Neural cell (in vitro differentiated cells): Measurements from ENCODE around the gene ZNF618. TPM values are rescaled to one million over a fixed set of nuclear protein-coding genes. Genes with fewer than 3 reads are reported as not detected.

Source experiments
- H2AFZ ChIP-seq: fragments of 200-600, 300-800 bp; sonication (generic), shearing (Covaris generic); 2 replicates; pipeline ENCODE4 v1.6.0; 2014; ENCODE audit warnings: low read depth, mild to moderate bottlenecking, antibody characterized with exemption, low read length, moderate library complexity
- H3F3A ChIP-seq: fragments of 200-600 bp; shearing (Covaris generic); 2 replicates; pipeline ENCODE4 v1.6.1; 2016; ENCODE audit warnings: mild to moderate bottlenecking, moderate library complexity, mixed read lengths, antibody characterized with exemption, low read length; ENCODE audit not compliant: insufficient read depth, poor library complexity, severe bottlenecking
- H3K27ac ChIP-seq: fragments of 200-600, 300-800 bp; sonication (generic), shearing (Covaris generic); 2 replicates; pipeline ENCODE4 v1.5.1; 2014; ENCODE audit warnings: mild to moderate bottlenecking, low read length, moderate library complexity
- H3K27me3 ChIP-seq: fragments of 300-800, 200-600 bp; sonication (generic), shearing (Covaris generic); 2 replicates; pipeline ENCODE4 v1.6.0; 2014; ENCODE audit warnings: mild to moderate bottlenecking, low read depth, low read length, moderate library complexity; ENCODE audit not compliant: insufficient read depth
- H3K36me3 ChIP-seq: fragments of 300-800, 200-600 bp; sonication (generic), shearing (Covaris generic); 2 replicates; pipeline ENCODE4 v1.5.1; 2014; ENCODE audit warnings: mild to moderate bottlenecking, antibody characterized with exemption, low read length, moderate library complexity; ENCODE audit not compliant: insufficient read depth
- H3K4me2 ChIP-seq: fragments of 300-800, 200-600 bp; sonication (generic), shearing (Covaris generic); 2 replicates; pipeline ENCODE4 v1.6.0; 2014; ENCODE audit warnings: mild to moderate bottlenecking, low read length
- H3K4me3 ChIP-seq: fragments of 300-800, 200-600 bp; sonication (generic), shearing (Covaris generic); 2 replicates; pipeline ENCODE4 v1.5.1; 2014; ENCODE audit warnings: mild to moderate bottlenecking, low read length, moderate library complexity
- H3K79me2 ChIP-seq: fragments of 200-600 bp; shearing (Covaris generic); replicated peaks from 2 replicates; pipeline ENCODE4 v1.6.0; 2014; ENCODE audit warnings: mild to moderate bottlenecking, low read length, moderate library complexity; ENCODE audit not compliant: insufficient read depth
- H3K9ac ChIP-seq: fragments of 300-800, 200-600 bp; sonication (generic), shearing (Covaris generic); 2 replicates; pipeline ENCODE4 v1.6.1; 2016; ENCODE audit warnings: mild to moderate bottlenecking, low read length, mixed read lengths
- H3K9me2 ChIP-seq: fragments of 200-600 bp; shearing (Covaris generic); 2 replicates; pipeline ENCODE4 v1.6.1; 2016; ENCODE audit warnings: mild to moderate bottlenecking, low read length, mixed read lengths; ENCODE audit not compliant: insufficient read depth
- H3K9me3 ChIP-seq: fragments of 200-600, 300-800 bp; sonication (generic), shearing (Covaris generic); 2 replicates; pipeline ENCODE4 v1.6.1; 2016; ENCODE audit warnings: mild to moderate bottlenecking, mixed run types, low read length, moderate library complexity, mixed read lengths
- H4K20me1 ChIP-seq: fragments of 200-600 bp; shearing (Covaris generic); 2 replicates; pipeline ENCODE4 v1.6.1; 2016; ENCODE audit warnings: mild to moderate bottlenecking, mixed run types; ENCODE audit not compliant: insufficient read depth
- CTCF ChIP-seq: fragments of 450-650 bp; IDR thresholded peaks from 2 replicates; pipeline ENCODE4 v1.5.1; 2014; ENCODE audit warnings: antibody characterized with exemption, mild to moderate bottlenecking, moderate library complexity; ENCODE audit not compliant: poor library complexity, severe bottlenecking
- EP300 ChIP-seq: fragments of 450-650 bp; conservative IDR thresholded peaks from 2 replicates; pipeline ENCODE4 v1.6.1; 2014; ENCODE audit warnings: antibody characterized with exemption, mild to moderate bottlenecking, moderate library complexity; ENCODE audit not compliant: poor library complexity, severe bottlenecking
- EZH2 ChIP-seq: fragments of 200-600, 300-800 bp; shearing (Covaris generic), sonication (generic); IDR thresholded peaks from 2 replicates; pipeline ENCODE4 v1.6.1; 2014; ENCODE audit warnings: antibody characterized with exemption, low read length, borderline replicate concordance, mild to moderate bottlenecking; ENCODE audit not compliant: insufficient read depth, poor library complexity, severe bottlenecking
- MXI1 ChIP-seq: fragments of 450-650 bp; conservative IDR thresholded peaks from 2 replicates; pipeline ENCODE4 v1.6.1; 2014; ENCODE audit warnings: antibody characterized with exemption, mild to moderate bottlenecking; ENCODE audit not compliant: poor library complexity, severe bottlenecking
- POLR2AphosphoS5 ChIP-seq: IDR thresholded peaks from 2 replicates; pipeline ENCODE4 v1.6.1; 2012
- RAD21 ChIP-seq: fragments of 450-650 bp; conservative IDR thresholded peaks from 2 replicates; pipeline ENCODE4 v1.6.1; 2014; ENCODE audit warnings: antibody characterized with exemption, mild to moderate bottlenecking, moderate library complexity
- REST ChIP-seq: IDR thresholded peaks from 2 replicates; pipeline ENCODE4 v1.6.1; 2012; ENCODE audit warnings: borderline replicate concordance
- SMC3 ChIP-seq: fragments of 450-650 bp; conservative IDR thresholded peaks from 2 replicates; pipeline ENCODE4 v1.6.1; 2014; ENCODE audit warnings: antibody characterized with exemption, mild to moderate bottlenecking, moderate library complexity; ENCODE audit not compliant: poor library complexity
- TAF1 ChIP-seq: IDR thresholded peaks from 2 replicates; pipeline ENCODE4 v1.6.1; 2012; ENCODE audit warnings: low read depth
- polyA plus RNA-seq: library from polyadenylated mRNA; depleted of rRNA; stranded (reverse); fragments of >200 nt; gene quantifications from 2 replicates; pipeline ENCODE4 v1.2.3, GENCODE V29; 2014

Gene ZNF618
- polyA plus RNA-seq, 1 donor from 2014 or later: 7.1 TPM

GRCh38 chr9:113918697-113919350 lies 42.7 kb downstream of the ZNF618 start:
- H3K27ac ChIP-seq: no peak overlapping the region

DNA sequence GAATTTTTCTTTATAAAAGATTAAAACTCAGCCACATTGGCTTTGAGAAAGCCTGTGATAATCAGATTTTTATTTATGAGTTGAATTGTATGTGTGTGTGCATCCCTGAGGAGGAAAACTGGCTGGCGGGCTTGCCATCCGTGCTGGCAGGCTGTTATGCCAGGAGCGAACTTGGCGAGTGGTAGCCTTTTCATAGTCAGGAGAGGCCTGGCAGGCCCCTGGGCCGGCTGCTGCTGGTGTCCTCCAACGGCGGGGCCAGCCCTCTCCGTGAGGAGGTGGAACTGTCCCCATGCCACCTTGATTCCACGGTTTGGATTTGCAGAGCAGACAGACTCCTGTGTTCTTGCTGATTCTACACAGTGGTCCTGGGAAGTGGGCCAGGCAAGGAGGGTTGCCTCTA lies 43.3 kb downstream of the ZNF618 start:
- peaks cover 66% of the 10 kb centered on the region for H3K79me2 ChIP-seq
- no peak overlapping the region for H3K27ac ChIP-seq
- TF ChIP-seq REST (no peak), POLR2AphosphoS5 (no peak), TAF1 (no peak), EZH2 (no peak), SMC3 (no peak), MXI1 (no peak)

More at GRCh38 chr9:113918697-113919350, 42.7 kb downstream of the ZNF618 start:
- H4K20me1 ChIP-seq: no peaks in the 10 kb centered on the region
- no peak overlapping the region for H3K9ac ChIP-seq
- no peaks in the 10 kb centered on the region for H3F3A ChIP-seq
- no peak for TF ChIP-seq CTCF
- TF ChIP-seq EZH2: no peak
- TF ChIP-seq REST: no peak
- TF ChIP-seq TAF1: no peak
- TF ChIP-seq POLR2AphosphoS5: no peak
- TF ChIP-seq RAD21: no peak
- TF ChIP-seq MXI1: no peak
- no peak for TF ChIP-seq SMC3
- no peak for TF ChIP-seq EP300
- H3K36me3 ChIP-seq: peaks cover 6% of the 10 kb centered on the region
- H3K79me2 ChIP-seq: peaks cover 65% of the 10 kb centered on the region
- no peaks in the 10 kb centered on the region for H3K27me3 ChIP-seq
- H3K4me3 ChIP-seq: no peak overlapping the region
- H3K9me2 ChIP-seq: no peaks in the 10 kb centered on the region
- no peak overlapping the region for H3K4me2 ChIP-seq
- no peak overlapping the region for H2AFZ ChIP-seq
- peaks cover 4% of the 10 kb centered on the region for H3K9me3 ChIP-seq

More for the DNA sequence above, 43.3 kb downstream of the ZNF618 start:
- Histone ChIP-seq H2AFZ (no peak overlapping the region), H3K36me3 (peaks cover 6% of the 10 kb centered on the region), H3K4me2 (no peak overlapping the region), H3K9ac (no peak overlapping the region), H3K9me3 (peaks cover 6% of the 10 kb centered on the region), H3K27me3 (no peaks in the 10 kb centered on the region), H3K4me3 (no peak overlapping the region), H4K20me1 (no peaks in the 10 kb centered on the region), H3K9me2 (no peaks in the 10 kb centered on the region), H3F3A (no peaks in the 10 kb centered on the region)
